Vagina (tissue), 2 donors: ENCODE data around the gene AKAP10.

ENCODE experiments used
- CTCF ChIP-seq, 3 experiments: fragments of 450-650 bp in 2 of 3; fragments of 200-600 bp in 1 of 3; sonication (generic) in 1 of 3; IDR thresholded peaks; one replicate each; pipeline ENCODE4 v1.5.1; 2017 to 2019; ENCODE audit warnings: antibody characterized with exemption in 3 of 3, mild to moderate bottlenecking in 2 of 3, moderate library complexity in 2 of 3
- POLR2A ChIP-seq, 2 donors: fragments of 450-650 bp; IDR thresholded peaks; one replicate each; pipeline ENCODE4 v1.6.1; 2017; ENCODE audit warnings: antibody characterized with exemption in 2 of 2, mild to moderate bottlenecking in 2 of 2, moderate library complexity in 2 of 2

- TF ChIP-seq CTCF (IDR thresholded peaks at IDR 0.05) (no peak), POLR2A (IDR thresholded peaks at IDR 0.05) (no peak)
Measured at GRCh38 chr17:19937522-19937921, 40.1 kb downstream of the AKAP10 start.
